Natural killer cell (primary cell): ENCODE measurements around the gene ROBO2. TPM values are rescaled to one million over a fixed set of nuclear protein-coding genes. Genes with fewer than 3 reads are reported as not detected.

Experiments
- ATAC-seq, 3 donors: fragments of 150-1000 bp in 2 of 3; fragments of 200-7000 bp in 1 of 3; cut with Tn5 transposase; 1 replicate in 1 of 3; 2 replicates in 2 of 3; pipeline ENCODE4 v1.10.0; 2021; ENCODE audit warnings: mild to moderate bottlenecking in 2 of 3, moderate library complexity in 2 of 3
- DNase-seq, 2 donors: peaks; one replicate each; pipeline versions ENCODE4 v3.0.0 to v3.0.0-alpha.2; 2013 to 2021; ENCODE audit warnings: mixed read lengths in 1 of 2
- H3K27ac ChIP-seq: one replicate; pipeline ENCODE4 v1.5.1; 2013; ENCODE audit warnings: mild to moderate bottlenecking, low read length
- H3K27me3 ChIP-seq: one replicate; pipeline ENCODE4 v1.6.1; 2013; ENCODE audit warnings: low read length; ENCODE audit not compliant: control insufficient read depth, insufficient read depth
- H3K36me3 ChIP-seq: one replicate; pipeline ENCODE4 v1.6.1; 2013; ENCODE audit warnings: low read length; ENCODE audit not compliant: control insufficient read depth, insufficient read depth
- H3K4me1 ChIP-seq: one replicate; pipeline ENCODE4 v1.6.1; 2013; ENCODE audit warnings: low read length; ENCODE audit not compliant: control insufficient read depth, insufficient read depth
- H3K4me3 ChIP-seq: one replicate; pipeline ENCODE4 v1.5.1; 2013; ENCODE audit warnings: low read length
- H3K9me3 ChIP-seq: one replicate; pipeline ENCODE4 v1.6.1; 2013; ENCODE audit warnings: low read length; ENCODE audit not compliant: control insufficient read depth, insufficient read depth
- H3K27ac Mint-ChIP-seq, 2 donors: one replicate each; pipeline ENCODE4 v1.8.0; 2022; ENCODE audit warnings: mild to moderate bottlenecking in 2 of 2, mixed read lengths in 2 of 2, moderate library complexity in 1 of 2
- H3K27me3 Mint-ChIP-seq, 2 donors: one replicate each; pipeline ENCODE4 v1.8.0; 2022; ENCODE audit warnings: low read depth in 2 of 2, mixed read lengths in 2 of 2
- H3K36me3 Mint-ChIP-seq: one replicate; pipeline ENCODE4 v1.8.0; 2022; ENCODE audit warnings: mixed read lengths
- H3K4me1 Mint-ChIP-seq, 2 donors: one replicate each; pipeline ENCODE4 v1.8.0; 2022; ENCODE audit warnings: mixed read lengths in 2 of 2
- H3K4me3 Mint-ChIP-seq: one replicate; pipeline ENCODE4 v1.8.0; 2022; ENCODE audit warnings: mild to moderate bottlenecking, moderate library complexity, mixed read lengths
- H3K9me3 Mint-ChIP-seq, 2 donors: one replicate each; pipeline ENCODE4 v1.8.0; 2022; ENCODE audit warnings: mixed read lengths in 2 of 2
- CTCF ChIP-seq: fragments of 200-600 bp; IDR thresholded peaks from one replicate; pipeline ENCODE4 v1.8.0; 2022; ENCODE audit warnings: antibody characterized with exemption
- WGBS: methylation state at CpG from one replicate; pipeline ENCODE4 v1.1.7; 2013; ENCODE audit warnings: missing lambda C conversion rate; ENCODE audit not compliant: insufficient coverage; 5-methylcytosine and 5-hydroxymethylcytosine counted together
- intact Hi-C: fragments of 100-400 bp; cut with micrococcal nuclease; formaldehyde crosslinking; loops from one replicate; pipeline ENCODE4 v1.14.2; 2022
- total RNA-seq, 4 donors: library from RNA; stranded (reverse); fragments of 120-200 nt in 1 of 4; gene quantifications; one replicate each; pipeline versions ENCODE4 v1.2.3 to v1.2.4, GENCODE V29; 2013 to 2022

The ROBO2 gene
- total RNA-seq, 3 donors from 2014 or later (not counting 1 experiment from before 2014, with no cell fraction given), result not detected

GRCh38 chr3:77096966-77097890 is 57.3 kb downstream of the ROBO2 start:
- ATAC-seq (no peak), DNase-seq (no peak)
- Mint-ChIP-seq H3K27me3 (no peaks in the 10 kb centered on the region), H3K4me3 (no peak overlapping the region), H3K27ac (no peak overlapping the region), H3K4me1 (no peaks in the 10 kb centered on the region), H3K36me3 (no peaks in the 10 kb centered on the region), H3K9me3 (peaks cover 14 to 19% of the 10 kb centered on the region in 2 donors)
- intact Hi-C loops, result no loop called here
- Histone ChIP-seq H3K27ac (no peak overlapping the region), H3K4me1 (no peaks in the 10 kb centered on the region), H3K9me3 (peaks cover 2% of the 10 kb centered on the region), H3K4me3 (no peak overlapping the region), H3K36me3 (no peaks in the 10 kb centered on the region), H3K27me3 (no peaks in the 10 kb centered on the region)
- TF ChIP-seq CTCF, result no peak
- WGBS, result 77% methylated on average over 10 of the region's 12 CpGs

GRCh38 chr3:77102951-77103769 is 63.3 kb downstream of the ROBO2 start:
- no peak for DNase-seq
- WGBS, result 79% methylated on average over 6 of the region's 6 CpGs
- no peaks in the 10 kb centered on the region for H3K36me3 ChIP-seq
- no peak overlapping the region for H3K4me3 ChIP-seq
- no peaks in the 10 kb centered on the region for H3K27me3 ChIP-seq
- no peak overlapping the region for H3K27ac ChIP-seq
- no peaks in the 10 kb centered on the region for H3K27me3 Mint-ChIP-seq
- no peak for ATAC-seq
- no peak overlapping the region for H3K4me3 Mint-ChIP-seq
- no peak overlapping the region for H3K27ac Mint-ChIP-seq
- peaks cover 11% of the 10 kb centered on the region in 2 donors for H3K9me3 Mint-ChIP-seq
- H3K4me1 ChIP-seq, result no peaks in the 10 kb centered on the region
- no peaks in the 10 kb centered on the region for H3K36me3 Mint-ChIP-seq
- intact Hi-C loops, result no loop called here
- H3K9me3 ChIP-seq, result no peaks in the 10 kb centered on the region
- H3K4me1 Mint-ChIP-seq, result no peaks in the 10 kb centered on the region
- no peak for TF ChIP-seq CTCF

GRCh38 chr3:77122652-77123051 is 82.8 kb downstream of the ROBO2 start:
- Mint-ChIP-seq H3K9me3 (peaks cover 8 to 11% of the 10 kb centered on the region in 2 donors), H3K27ac (no peak overlapping the region), H3K4me1 (no peaks in the 10 kb centered on the region), H3K36me3 (peaks cover 5% of the 10 kb centered on the region), H3K4me3 (no peak overlapping the region), H3K27me3 (no peaks in the 10 kb centered on the region)
- no peak for DNase-seq
- Histone ChIP-seq H3K36me3 (no peaks in the 10 kb centered on the region), H3K9me3 (no peaks in the 10 kb centered on the region), H3K27me3 (no peaks in the 10 kb centered on the region), H3K4me3 (no peak overlapping the region), H3K27ac (no peak overlapping the region), H3K4me1 (no peaks in the 10 kb centered on the region)
- TF ChIP-seq CTCF, result no peak
- WGBS, result 100% methylated on average over 1 of the region's 2 CpGs
- ATAC-seq, result no peak
- intact Hi-C loops, result no loop called here
